ENCODE data around the gene RC3H2. TPM values are rescaled to one million over a fixed set of nuclear protein-coding genes. Genes with fewer than 3 reads are reported as not detected.

The RC3H2 gene
- total RNA-seq, 5 donors from 2014 or later (not counting 1 experiment from before 2014, with no cell fraction given) = 45.3 to 76.0 (median 59.8) TPM

DNA sequence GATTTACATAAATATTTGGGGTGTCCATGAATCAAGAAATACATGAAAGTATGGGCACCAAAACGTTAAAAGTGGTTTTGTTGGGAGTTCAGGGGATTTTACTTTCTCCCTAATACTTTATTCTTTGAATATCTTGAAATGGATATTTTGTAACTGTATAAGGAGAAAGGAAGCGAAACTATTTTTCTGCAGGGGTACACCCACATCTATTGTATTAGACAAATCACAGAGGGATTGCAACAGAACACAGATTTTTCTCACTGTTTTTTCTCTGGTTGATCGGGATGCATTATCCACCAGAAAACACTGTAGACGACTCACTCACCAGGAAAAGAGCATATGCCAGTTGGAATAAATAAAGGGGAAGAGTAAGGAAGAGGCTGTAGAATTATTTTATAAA lies 34.4 kb upstream of the RC3H2 start:
- H3K4me1 Mint-ChIP-seq = peaks cover 24 to 37% (median 32%) of the 10 kb centered on the region in 3 donors
- no peak overlapping the region for H3K27ac Mint-ChIP-seq
- Histone ChIP-seq H3K36me3 (ENCODE audit: control insufficient read depth in 2 of 2, extremely low read depth in 1 of 2, insufficient read depth in 1 of 2, low read length in 1 of 2) (peaks cover 0 to 25% of the 10 kb centered on the region in 2 donors), H3K27ac (ENCODE audit: low read length) (no peak overlapping the region), H3K9me3 (no peaks in the 10 kb centered on the region), H3K27me3 (replicated peaks in 1 of 2; ENCODE audit: control insufficient read depth in 2 of 2, extremely low read depth in 1 of 2, insufficient read depth in 2 of 2, low read length in 1 of 2) (no peaks in the 10 kb centered on the region), H3K4me3 (ENCODE audit: control insufficient read depth in 1 of 2, extremely low read depth in 1 of 2, low read length in 1 of 2) (no peak overlapping the region), H3K4me1 (ENCODE audit: control insufficient read depth in 1 of 2, extremely low read depth in 1 of 2, insufficient read depth in 2 of 2, low read length in 2 of 2) (peaks cover 10 to 17% of the 10 kb centered on the region in 2 experiments)
- H3K9me3 Mint-ChIP-seq = no peaks in the 10 kb centered on the region
- H3K36me3 Mint-ChIP-seq = peaks cover 8% of the 10 kb centered on the region
- ChIA-PET CTCF (interaction anchor here in 1 of 2 donors (1.0 to 2.6 kb wide), 3 partner anchors 8 to 42 kb away, joined by 3 to 10 read pairs (median 6); partner anchors contain the start of genes ZBTB26 and ZBTB6), POLR2A (interaction anchor here in 1 of 2 donors (0.6 to 2.1 kb wide), 2 partner anchors 8 to 253 kb away, joined by 4 to 23 read pairs; partner anchors contain the start of gene ZBTB26)
- DNase-seq (no peak), ATAC-seq (replicated peaks in 1 of 4) (no peak)
- WGBS (ENCODE audit: insufficient coverage) = no CpG with 5 or more reads among the region's 4 CpGs
- no peaks in the 10 kb centered on the region for H3K27me3 Mint-ChIP-seq
- H3K4me3 Mint-ChIP-seq = peak overlapping the region in 1 of 3 donors; percentile 36

- Mint-ChIP-seq H3K4me1 (peaks cover 27 to 35% (median 32%) of the 10 kb centered on the region in 3 donors), H3K27me3 (no peaks in the 10 kb centered on the region), H3K9me3 (no peaks in the 10 kb centered on the region), H3K36me3 (peaks cover 8% of the 10 kb centered on the region), H3K27ac (no peak overlapping the region), H3K4me3 (no peak overlapping the region)
- DNase-seq = no peak
- Histone ChIP-seq H3K27me3 (replicated peaks in 1 of 2; ENCODE audit: control insufficient read depth in 2 of 2, extremely low read depth in 1 of 2, insufficient read depth in 2 of 2, low read length in 1 of 2) (no peaks in the 10 kb centered on the region), H3K4me3 (ENCODE audit: control insufficient read depth in 1 of 2, extremely low read depth in 1 of 2, low read length in 1 of 2) (no peak overlapping the region), H3K9me3 (no peaks in the 10 kb centered on the region), H3K36me3 (ENCODE audit: control insufficient read depth in 2 of 2, extremely low read depth in 1 of 2, insufficient read depth in 1 of 2, low read length in 1 of 2) (peaks cover 0 to 25% of the 10 kb centered on the region in 2 donors), H3K4me1 (ENCODE audit: control insufficient read depth in 1 of 2, extremely low read depth in 1 of 2, insufficient read depth in 2 of 2, low read length in 2 of 2) (peaks cover 16 to 30% of the 10 kb centered on the region in 2 experiments), H3K27ac (ENCODE audit: low read length) (no peak overlapping the region)
- CTCF ChIA-PET = interaction anchor here in 1 of 2 donors (0.6 kb wide), 1 partner anchor 10 kb away, joined by 4 read pairs; no protein-coding TSS in a partner anchor
- WGBS (ENCODE audit: insufficient coverage) = no CpG with 5 or more reads among the region's 1 CpG
- POLR2A ChIA-PET = no interaction called here
- no peak for ATAC-seq (replicated peaks in 1 of 4)
Observed at GRCh38 chr9:122936883-122937282, 31.7 kb upstream of the RC3H2 start.

GRCh38 chr9:122936464-122936863 lies 31.3 kb upstream of the RC3H2 start:
- Histone ChIP-seq H3K9me3 (no peaks in the 10 kb centered on the region), H3K36me3 (ENCODE audit: control insufficient read depth in 2 of 2, extremely low read depth in 1 of 2, insufficient read depth in 1 of 2, low read length in 1 of 2) (peaks cover 0 to 25% of the 10 kb centered on the region in 2 donors), H3K4me3 (ENCODE audit: control insufficient read depth in 1 of 2, extremely low read depth in 1 of 2, low read length in 1 of 2) (no peak overlapping the region), H3K4me1 (ENCODE audit: control insufficient read depth in 1 of 2, extremely low read depth in 1 of 2, insufficient read depth in 2 of 2, low read length in 2 of 2) (peaks cover 12 to 29% of the 10 kb centered on the region in 2 experiments), H3K27me3 (replicated peaks in 1 of 2; ENCODE audit: control insufficient read depth in 2 of 2, extremely low read depth in 1 of 2, insufficient read depth in 2 of 2, low read length in 1 of 2) (no peaks in the 10 kb centered on the region), H3K27ac (ENCODE audit: low read length) (no peak overlapping the region)
- H3K4me1 Mint-ChIP-seq = peaks cover 27 to 33% (median 31%) of the 10 kb centered on the region in 3 donors
- H3K9me3 Mint-ChIP-seq = no peaks in the 10 kb centered on the region
- WGBS (ENCODE audit: insufficient coverage) = 100% methylated on average over 2 of the region's 5 CpGs
- H3K36me3 Mint-ChIP-seq = peaks cover 8% of the 10 kb centered on the region
- no peak for DNase-seq
- ChIA-PET CTCF (interaction anchor here in 1 of 2 donors (0.6 kb wide), 1 partner anchor 10 kb away, joined by 4 read pairs; no protein-coding TSS in a partner anchor), POLR2A (interaction anchor here in 1 of 2 donors (0.6 kb wide), 1 partner anchor 1998 kb away, joined by 3 read pairs; no protein-coding TSS in a partner anchor)
- no peak for ATAC-seq (replicated peaks in 1 of 4)
- H3K4me3 Mint-ChIP-seq = no peak overlapping the region
- H3K27ac Mint-ChIP-seq = no peak overlapping the region
- no peaks in the 10 kb centered on the region for H3K27me3 Mint-ChIP-seq

DNA sequence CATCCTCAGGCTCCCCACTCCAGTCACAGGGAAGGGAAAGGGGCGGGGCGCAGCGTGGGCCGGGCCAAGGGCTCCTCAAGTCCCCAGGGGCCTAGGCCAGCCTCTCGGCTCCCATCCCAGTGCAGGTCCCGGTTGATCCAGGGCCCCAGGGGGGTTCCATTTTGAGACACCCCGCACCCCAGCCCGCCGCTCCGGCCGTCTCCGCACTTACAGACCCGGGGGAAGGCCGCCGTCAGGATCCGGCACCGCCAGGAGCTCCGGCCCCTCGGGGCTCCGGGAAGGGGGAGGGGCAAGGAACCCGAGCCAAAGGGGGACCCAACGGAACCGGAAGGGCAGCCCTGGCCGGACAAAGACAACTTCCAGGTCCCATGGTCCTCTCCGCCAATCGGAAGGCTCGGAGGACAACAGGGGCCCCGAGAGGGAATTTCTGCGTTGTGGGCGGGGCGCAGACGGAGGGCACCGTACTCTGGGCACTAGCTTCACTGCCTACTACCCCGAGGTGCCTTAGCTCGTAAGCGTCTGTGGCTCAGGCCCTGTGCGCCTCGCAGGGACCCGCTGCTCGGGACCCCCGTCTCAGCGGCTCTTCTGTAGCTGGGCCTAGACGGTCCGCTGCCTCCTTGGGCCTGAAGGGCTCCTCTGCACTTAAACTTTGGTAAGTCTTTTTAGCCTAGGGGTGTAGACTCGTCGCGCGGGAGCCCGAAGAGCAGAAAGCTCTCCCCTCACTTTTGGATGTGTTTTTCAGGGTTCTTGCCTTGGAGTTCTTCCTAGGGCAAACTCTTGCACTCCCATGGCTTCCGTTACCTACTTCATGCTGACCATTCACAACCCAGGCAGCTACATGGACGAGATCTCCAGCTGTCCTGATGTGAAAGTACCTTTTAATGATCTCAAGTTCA lies 26.3 kb upstream of the RC3H2 start, which contains the start of gene ZBTB26:
ZBTB26 (minus strand) TSS at position 287 of the 896 bp plus-strand sequence. CDS start 11,578 bp downstream, outside the sequence.
- H3K4me1 Mint-ChIP-seq = peaks cover 17 to 24% (median 20%) of the 10 kb centered on the region in 3 donors
- Histone ChIP-seq H3K4me1 (ENCODE audit: control insufficient read depth in 1 of 2, extremely low read depth in 1 of 2, insufficient read depth in 2 of 2, low read length in 2 of 2) (peaks cover 7 to 31% of the 10 kb centered on the region in 2 experiments), H3K27ac (ENCODE audit: low read length) (peak within 1 kb of the TSS; percentile 94), H3K27me3 (replicated peaks in 1 of 2; ENCODE audit: control insufficient read depth in 2 of 2, extremely low read depth in 1 of 2, insufficient read depth in 2 of 2, low read length in 1 of 2) (no peaks in the 10 kb centered on the region), H3K36me3 (ENCODE audit: control insufficient read depth in 2 of 2, extremely low read depth in 1 of 2, insufficient read depth in 1 of 2, low read length in 1 of 2) (peaks cover 0 to 7% of the 10 kb centered on the region in 2 donors), H3K4me3 (ENCODE audit: control insufficient read depth in 1 of 2, extremely low read depth in 1 of 2, low read length in 1 of 2) (peak within 1 kb of the TSS; percentile 92 to 94), H3K9me3 (no peaks in the 10 kb centered on the region)
- POLR2A ChIA-PET = interaction anchor here (0.6 to 1.4 kb wide), 5 partner anchors 9 to 409 kb away, joined by 3 to 23 read pairs (median 7); partner anchors contain the start of genes RABGAP1 (in 1 of the 2), RC3H2 (in 1 of the 2) and ZBTB6 (in 1 of the 2)
- H3K27me3 Mint-ChIP-seq = no peaks in the 10 kb centered on the region
- H3K36me3 Mint-ChIP-seq = peaks cover 2% of the 10 kb centered on the region
- CTCF ChIA-PET = interaction anchor here (0.6 to 1.5 kb wide), 9 partner anchors 9 to 668 kb away, joined by 3 to 10 read pairs (median 4); partner anchors contain the start of genes RABGAP1 (in 2 of the 2), RC3H2 (in 1 of the 2) and ZBTB6 (in 1 of the 2)
- peak within 1 kb of the TSS in 1 of 2 donors; percentile 92 for H3K27ac Mint-ChIP-seq
- peak; percentile 95 to 98 (median 96) for ATAC-seq (replicated peaks in 1 of 4)
- 0% methylated on average over 39 of the region's 51 CpGs for WGBS (ENCODE audit: insufficient coverage)
- H3K4me3 Mint-ChIP-seq = no peak within 1 kb of the TSS
- H3K9me3 Mint-ChIP-seq = no peaks in the 10 kb centered on the region
- peak; percentile 75 to 94 (median 86) for DNase-seq

DNA sequence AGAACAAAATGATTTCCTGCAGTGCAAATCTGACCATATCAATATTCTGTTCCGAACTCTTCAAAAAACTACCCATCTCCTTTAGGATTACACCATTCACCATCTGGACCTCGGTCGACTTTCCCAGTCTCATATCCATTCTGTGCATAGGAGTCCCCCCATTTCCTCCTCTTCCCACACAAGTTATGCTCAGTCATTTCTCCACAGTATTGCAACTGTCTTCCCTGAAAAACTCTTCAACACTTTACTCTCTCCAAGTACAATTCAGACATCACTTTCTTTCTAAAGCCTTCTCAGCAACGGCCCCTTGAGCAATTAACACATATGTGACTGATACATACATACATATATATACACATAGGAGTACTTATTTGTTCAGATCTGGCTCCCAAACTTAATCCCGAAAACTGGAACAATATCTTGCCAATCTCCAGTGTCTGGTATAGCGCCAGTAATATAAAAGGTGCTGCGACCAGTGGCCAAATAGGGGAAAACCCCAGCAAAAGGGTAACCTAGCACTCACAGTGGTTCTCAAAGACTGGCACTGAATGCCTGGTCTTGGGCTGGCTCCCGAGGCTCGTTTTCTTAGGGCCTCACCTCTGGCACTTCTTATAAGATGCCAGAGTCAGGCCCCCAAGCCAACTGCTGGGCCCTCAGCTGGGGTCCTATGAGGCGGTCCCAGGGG lies 25.5 kb upstream of the RC3H2 start:
- peaks cover 0 to under 1% of the 10 kb centered on the region in 2 donors for H3K36me3 ChIP-seq (ENCODE audit: control insufficient read depth in 2 of 2, extremely low read depth in 1 of 2, insufficient read depth in 1 of 2, low read length in 1 of 2)
- Mint-ChIP-seq H3K27me3 (no peaks in the 10 kb centered on the region), H3K4me3 (no peak overlapping the region), H3K27ac (no peak overlapping the region), H3K9me3 (no peaks in the 10 kb centered on the region), H3K4me1 (peaks cover 17 to 20% (median 20%) of the 10 kb centered on the region in 3 donors), H3K36me3 (no peaks in the 10 kb centered on the region)
- no peaks in the 10 kb centered on the region for H3K27me3 ChIP-seq (replicated peaks in 1 of 2; ENCODE audit: control insufficient read depth in 2 of 2, extremely low read depth in 1 of 2, insufficient read depth in 2 of 2, low read length in 1 of 2)
- peak overlapping the region; percentile 92 to 94 for H3K4me3 ChIP-seq (ENCODE audit: control insufficient read depth in 1 of 2, extremely low read depth in 1 of 2, low read length in 1 of 2)
- DNase-seq = peak in 2 of 35 experiments; percentile 8 to 14
- POLR2A ChIA-PET = interaction anchor here in 1 of 2 donors (0.8 to 1.4 kb wide), 4 partner anchors 10 to 25 kb away, joined by 4 to 23 read pairs (median 6); partner anchors contain the start of genes RABGAP1 and ZBTB6
- 31% methylated on average over 8 of the region's 10 CpGs for WGBS (ENCODE audit: insufficient coverage)
- no peak for ATAC-seq (replicated peaks in 1 of 4)
- CTCF ChIA-PET = interaction anchor here (1.0 to 3.8 kb wide), 5 partner anchors 10 to 29 kb away, joined by 3 to 12 read pairs (median 6); partner anchors contain the start of genes RABGAP1 (in 2 of the 2) and ZBTB6 (in 1 of the 2)
- no peaks in the 10 kb centered on the region for H3K9me3 ChIP-seq
- peak overlapping the region; percentile 94 for H3K27ac ChIP-seq (ENCODE audit: low read length)
- H3K4me1 ChIP-seq (ENCODE audit: control insufficient read depth in 1 of 2, extremely low read depth in 1 of 2, insufficient read depth in 2 of 2, low read length in 2 of 2) = peaks cover 7 to 31% of the 10 kb centered on the region in 2 experiments
